Left renal pelvis (tissue), 4 donors: ENCODE results near the gene PEX14. TPM values are rescaled to one million over a fixed set of nuclear protein-coding genes. Genes with fewer than 3 reads are reported as not detected.

Experiments
- DNase-seq, 4 donors: peaks; one replicate each; pipeline ENCODE4 v3.0.0-alpha.2; 2013; ENCODE audit warnings: low read depth in 4 of 4, low spot score in 3 of 4
- polyA plus RNA-seq, 4 donors: library from polyadenylated mRNA; unstranded; fragments of 120-200 nt; gene quantifications; one replicate each; pipeline ENCODE4 v1.2.1, GENCODE V29; 2013; ENCODE audit not compliant: insufficient read length in 4 of 4

PEX14 gene
- polyA plus RNA-seq, 4 donors: 15.6 to 26.2 (median 19.3) TPM

- no peak for DNase-seq
Measured at GRCh38 chr1:10583641-10584040, 108.9 kb downstream of the PEX14 start.

- DNase-seq: no peak
Measured at GRCh38 chr1:10585242-10585641, 110.5 kb downstream of the PEX14 start.

DNA sequence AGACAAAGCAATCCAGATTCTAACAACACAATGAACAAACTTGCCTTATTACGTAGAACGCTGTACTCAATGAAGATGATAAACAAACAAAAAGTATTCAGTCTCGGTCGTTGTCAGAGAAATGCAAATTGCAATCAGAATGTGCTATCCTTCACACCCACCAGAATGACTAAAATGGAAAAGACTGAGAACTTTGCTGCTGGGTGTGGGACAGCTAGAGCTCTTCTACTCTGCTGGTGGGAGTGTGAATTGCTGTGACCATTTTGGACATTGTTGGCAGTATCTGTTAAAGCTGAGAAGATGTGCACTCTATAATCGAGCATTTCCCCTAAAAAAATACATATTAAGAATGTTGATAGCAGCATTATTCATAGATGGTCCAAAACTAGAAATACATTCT lies 111.4 kb downstream of the PEX14 start:
- no peak for DNase-seq

DNA sequence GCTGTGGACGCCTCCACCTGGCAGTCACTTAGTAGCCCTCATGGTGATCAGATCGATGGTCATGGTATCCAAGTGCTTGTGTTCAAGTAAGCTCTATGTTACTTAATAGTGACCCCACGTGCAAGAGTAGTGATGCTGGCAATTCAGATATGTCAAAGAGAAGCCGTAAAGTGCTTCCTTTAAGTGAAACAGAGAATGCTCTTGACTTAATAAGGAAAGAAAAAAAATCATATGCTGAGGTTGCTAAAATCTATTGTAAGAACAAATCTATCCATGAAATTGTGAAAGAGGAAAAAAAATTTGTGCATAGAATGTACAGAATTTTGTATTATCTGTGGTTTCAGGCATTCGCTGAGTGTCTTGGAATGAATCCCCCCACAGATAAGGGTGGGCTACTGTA lies 113.9 kb downstream of the PEX14 start:
- DNase-seq: no peak

- DNase-seq: no peak
Measured at GRCh38 chr1:10589074-10589473, 114.3 kb downstream of the PEX14 start.

GRCh38 chr1:10591010-10591409 lies 116.3 kb downstream of the PEX14 start:
- no peak for DNase-seq

GRCh38 chr1:10592373-10592772 lies 117.6 kb downstream of the PEX14 start:
- no peak for DNase-seq

- no peak for DNase-seq
Measured at GRCh38 chr1:10593750-10594149, 119.0 kb downstream of the PEX14 start.

- DNase-seq: no peak
Measured at GRCh38 chr1:10594595-10595223, 120.0 kb downstream of the PEX14 start.

GRCh38 chr1:10596780-10597179 lies 122.0 kb downstream of the PEX14 start:
- no peak for DNase-seq

DNA sequence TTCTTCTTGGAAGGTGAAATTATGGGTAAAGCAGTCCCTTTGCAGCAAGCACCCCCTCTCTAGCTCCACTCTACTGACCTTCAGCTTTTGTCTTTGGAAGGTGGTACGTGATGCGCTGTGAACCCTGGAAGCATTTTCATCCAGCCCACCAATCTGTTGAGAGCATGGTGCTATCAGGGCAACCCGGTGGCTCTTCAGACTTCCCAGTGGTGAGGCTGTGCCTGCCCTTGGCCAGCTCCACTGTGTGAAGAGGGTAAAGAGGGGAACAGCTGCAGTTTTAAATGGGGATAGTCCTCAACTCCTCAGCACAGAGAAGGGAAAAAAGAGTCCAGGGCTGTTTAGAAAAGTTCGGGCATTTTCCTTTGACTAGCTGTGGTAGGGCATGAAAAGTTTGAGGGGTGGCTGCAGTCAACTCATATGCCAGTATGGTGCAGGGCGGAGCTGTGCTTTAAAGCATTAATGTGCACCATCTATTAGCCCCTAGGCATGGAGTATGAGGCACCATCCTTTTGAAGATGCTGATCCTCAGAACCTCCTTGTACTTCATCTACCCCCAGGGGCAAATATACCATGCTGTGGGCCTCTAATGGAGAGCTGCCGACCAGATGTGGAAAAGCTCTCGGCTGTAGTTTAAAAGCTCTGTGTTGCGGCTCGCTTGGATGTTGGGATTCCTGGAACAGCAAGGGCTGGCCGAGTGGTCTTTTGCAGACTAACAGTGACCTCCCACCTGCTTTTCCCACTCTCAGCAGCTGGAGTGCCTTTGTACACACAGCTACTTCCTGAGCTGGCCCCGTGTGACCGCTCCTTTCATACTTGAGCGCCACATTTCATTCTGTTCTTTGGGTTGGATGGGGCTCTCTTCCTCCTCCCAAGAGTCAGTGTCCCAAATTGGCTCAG lies 123.0 kb downstream of the PEX14 start:
- no peak for DNase-seq

DNA sequence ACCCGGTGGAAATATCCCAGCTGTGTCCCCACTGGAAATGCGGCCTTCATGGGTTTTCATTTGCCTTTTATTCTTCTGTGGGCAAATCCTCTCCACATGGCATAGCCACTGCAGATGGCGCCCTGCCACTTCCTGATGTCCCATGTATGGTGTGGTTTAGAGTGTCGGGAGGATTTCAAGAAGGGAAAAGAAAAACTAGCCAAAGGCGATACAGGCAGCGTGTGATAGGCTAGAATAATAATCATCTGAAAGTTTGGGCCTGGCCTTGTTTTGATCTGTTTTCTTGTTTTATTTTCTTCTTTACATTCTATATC lies 123.6 kb downstream of the PEX14 start:
- no peak for DNase-seq

- DNase-seq: no peak
Measured at GRCh38 chr1:10599194-10599861, 124.6 kb downstream of the PEX14 start.

GRCh38 chr1:10601342-10602070 lies 126.8 kb downstream of the PEX14 start:
- DNase-seq: no peak

- DNase-seq: no peak
Measured at GRCh38 chr1:10602936-10603335, 128.2 kb downstream of the PEX14 start.

GRCh38 chr1:10604966-10605365 lies 130.2 kb downstream of the PEX14 start:
- no peak for DNase-seq

DNA sequence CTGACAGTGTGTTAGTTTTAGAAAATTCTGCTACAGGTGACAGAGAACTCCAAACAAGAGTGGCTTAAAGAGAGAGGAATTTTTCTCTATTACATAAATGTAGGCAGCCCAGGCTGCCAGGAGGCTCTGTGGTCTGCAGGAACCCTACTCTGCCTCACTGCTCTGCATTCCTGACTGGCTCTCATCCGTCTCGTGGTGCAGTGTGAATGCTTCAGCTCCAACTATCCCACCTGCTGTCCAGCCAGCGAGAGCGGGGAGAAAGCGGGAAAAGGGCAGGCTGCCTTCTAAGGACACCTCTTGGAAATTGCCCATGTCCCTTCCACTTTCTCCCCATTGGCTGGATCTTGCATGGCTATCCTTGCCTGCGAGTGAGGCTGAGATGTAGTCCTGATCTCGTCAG lies 131.3 kb downstream of the PEX14 start:
- no peak for DNase-seq

DNA sequence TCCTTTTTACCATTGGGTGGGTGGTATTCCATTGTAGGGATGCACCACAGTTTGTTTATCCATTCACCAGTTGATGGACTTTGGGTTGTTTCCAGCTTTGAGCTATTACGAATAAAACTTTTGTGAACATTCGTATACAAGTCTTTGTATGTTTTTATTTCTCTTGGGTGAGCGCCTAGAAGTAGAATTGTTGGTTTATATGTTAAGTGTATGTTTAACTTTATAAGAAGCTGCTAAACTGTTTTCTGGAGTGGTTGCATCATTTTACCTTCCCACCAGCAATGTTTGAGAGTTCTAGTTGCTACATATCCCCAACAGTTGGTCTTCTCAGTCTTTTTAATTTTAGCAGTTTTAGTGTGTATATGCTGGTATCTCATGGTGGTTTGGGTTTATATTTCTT lies 132.5 kb downstream of the PEX14 start:
- DNase-seq: no peak

- no peak for DNase-seq
Measured at GRCh38 chr1:10608690-10609089, 133.9 kb downstream of the PEX14 start.

GRCh38 chr1:10610901-10611600 lies 136.3 kb downstream of the PEX14 start:
- no peak for DNase-seq
